HUES48 (cell line): ENCODE measurements around the gene TIGD3.
A peak's percentile ranks its signal among the peaks of the same experiment; 100 is the strongest.

Experiments used
- H3K27ac ChIP-seq: one replicate; pipeline ENCODE4 v1.7.0; 2013; ENCODE audit warnings: low read depth, low read length, inconsistent platforms
- H3K27me3 ChIP-seq: 2 replicates; pipeline ENCODE4 v1.6.1; 2013; ENCODE audit warnings: mild to moderate bottlenecking, low read length; ENCODE audit not compliant: control insufficient read depth, insufficient read depth
- H3K36me3 ChIP-seq: 2 replicates; pipeline ENCODE4 v1.6.1; 2013; ENCODE audit warnings: low read length; ENCODE audit not compliant: control insufficient read depth, insufficient read depth
- H3K4me1 ChIP-seq: 2 replicates; pipeline ENCODE4 v1.6.1; 2013; ENCODE audit warnings: mild to moderate bottlenecking, low read length; ENCODE audit not compliant: control insufficient read depth, insufficient read depth
- H3K4me3 ChIP-seq: 2 replicates; pipeline ENCODE4 v1.5.1; 2013; ENCODE audit warnings: mild to moderate bottlenecking, low read depth, low read length
- H3K9ac ChIP-seq: 2 replicates; pipeline ENCODE4 v1.6.1; 2013; ENCODE audit warnings: mild to moderate bottlenecking, low read depth, low read length, moderate library complexity
- H3K9me3 ChIP-seq: 2 replicates; pipeline ENCODE4 v1.6.1; 2013; ENCODE audit warnings: low read length; ENCODE audit not compliant: control insufficient read depth, insufficient read depth

TIGD3 gene

DNA sequence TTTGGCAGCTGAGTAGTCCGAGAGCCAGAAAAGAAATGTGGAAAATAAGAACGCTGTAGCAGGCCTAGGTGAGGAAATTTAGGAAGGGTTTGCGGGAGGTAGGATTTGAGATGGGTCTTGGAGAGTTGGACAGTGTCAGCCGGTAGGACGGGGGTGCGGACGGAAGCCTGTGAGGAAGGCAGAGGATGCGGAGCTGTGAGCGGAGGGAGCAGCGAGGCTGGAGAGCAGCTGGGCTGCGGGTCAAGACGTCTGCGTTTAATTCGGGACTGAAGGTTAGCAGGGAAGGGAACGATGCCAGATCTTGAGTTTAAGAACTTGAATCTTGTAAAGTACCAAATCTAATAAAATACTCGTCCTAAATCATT, 669 bp upstream of the TIGD3 start:
- no peaks in the 10 kb centered on the region for H3K9me3 ChIP-seq
- peaks cover 25% of the 10 kb centered on the region for H3K27me3 ChIP-seq
- peaks cover 37% of the 10 kb centered on the region for H3K36me3 ChIP-seq
- H3K4me3 ChIP-seq, result peak overlapping the region; percentile 97
- H3K4me1 ChIP-seq, result peaks cover 5% of the 10 kb centered on the region; the same call in 1 of the 2 replicates
- H3K27ac ChIP-seq, result peak overlapping the region; percentile 50
- H3K9ac ChIP-seq, result no peak overlapping the region

DNA sequence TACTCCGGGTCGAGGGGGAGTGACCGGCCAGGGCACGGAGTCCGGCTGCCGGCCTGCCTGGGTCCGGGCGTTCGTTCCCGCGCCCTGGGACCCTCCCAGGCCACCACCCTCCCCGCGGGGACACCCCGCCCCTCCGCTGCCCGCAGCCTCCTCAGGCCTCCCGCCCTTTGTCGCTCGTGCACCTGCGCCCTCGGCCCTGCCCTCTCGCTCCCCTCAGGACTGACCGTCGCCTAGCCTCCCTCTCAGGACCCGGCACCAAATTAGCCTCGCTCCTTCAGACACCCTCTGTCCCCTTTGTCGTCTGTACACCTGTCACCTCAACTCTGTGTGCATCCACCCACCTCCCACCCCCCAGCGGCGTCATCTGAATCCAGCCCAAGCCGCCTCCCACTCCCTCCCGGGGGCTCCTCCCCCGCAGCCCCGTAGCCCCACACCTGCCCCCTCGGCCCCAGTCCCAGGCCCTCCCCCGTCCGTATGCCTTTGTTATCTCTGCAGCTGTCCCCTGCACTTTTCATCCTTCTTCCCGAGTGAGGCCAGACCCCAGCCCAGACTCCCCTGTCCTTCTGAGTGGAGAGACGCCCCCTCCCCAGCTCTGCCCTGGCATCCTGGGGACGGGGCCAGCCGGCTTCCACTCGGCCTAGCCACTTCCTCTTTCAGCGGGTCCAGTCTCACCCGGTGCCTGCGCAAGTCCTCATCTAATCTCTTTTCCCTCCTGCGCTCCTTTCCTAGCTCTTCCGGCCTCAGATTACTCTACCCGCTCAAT, 643 bp downstream of the TIGD3 start:
- peaks cover 10% of the 10 kb centered on the region; the same call in 1 of the 2 replicates for H3K4me1 ChIP-seq
- no peaks in the 10 kb centered on the region for H3K9me3 ChIP-seq
- H3K4me3 ChIP-seq, result peak overlapping the region; percentile 97
- peaks cover 26% of the 10 kb centered on the region for H3K36me3 ChIP-seq
- no peak overlapping the region for H3K27ac ChIP-seq
- H3K27me3 ChIP-seq, result peaks cover 25% of the 10 kb centered on the region
- H3K9ac ChIP-seq, result no peak overlapping the region

DNA sequence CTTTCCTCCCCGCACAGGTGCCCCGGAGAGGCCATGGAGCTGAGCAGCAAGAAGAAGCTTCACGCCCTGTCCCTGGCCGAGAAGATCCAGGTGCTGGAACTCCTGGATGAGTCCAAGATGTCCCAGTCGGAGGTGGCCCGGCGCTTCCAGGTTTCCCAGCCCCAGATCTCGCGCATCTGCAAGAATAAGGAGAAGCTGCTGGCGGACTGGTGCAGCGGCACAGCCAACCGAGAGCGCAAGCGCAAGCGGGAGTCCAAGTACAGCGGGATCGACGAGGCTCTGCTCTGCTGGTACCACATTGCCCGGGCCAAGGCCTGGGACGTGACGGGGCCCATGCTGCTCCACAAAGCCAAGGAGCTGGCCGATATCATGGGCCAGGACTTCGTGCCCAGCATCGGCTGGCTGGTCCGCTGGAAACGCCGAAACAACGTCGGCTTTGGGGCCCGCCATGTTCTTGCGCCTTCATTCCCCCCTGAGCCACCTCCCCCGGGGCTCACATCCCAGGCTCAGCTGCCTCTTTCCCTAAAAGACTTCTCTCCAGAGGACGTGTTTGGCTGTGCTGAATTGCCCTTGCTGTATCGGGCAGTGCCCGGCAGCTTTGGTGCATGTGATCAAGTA, 1.3 kb downstream of the TIGD3 start:
- Histone ChIP-seq H3K36me3 (peaks cover 20% of the 10 kb centered on the region), H3K4me1 (peaks cover 10% of the 10 kb centered on the region; the same call in 1 of the 2 replicates), H3K27ac (no peak overlapping the region), H3K9me3 (no peaks in the 10 kb centered on the region), H3K27me3 (peaks cover 25% of the 10 kb centered on the region), H3K4me3 (peak overlapping the region; percentile 56), H3K9ac (no peak overlapping the region)

DNA sequence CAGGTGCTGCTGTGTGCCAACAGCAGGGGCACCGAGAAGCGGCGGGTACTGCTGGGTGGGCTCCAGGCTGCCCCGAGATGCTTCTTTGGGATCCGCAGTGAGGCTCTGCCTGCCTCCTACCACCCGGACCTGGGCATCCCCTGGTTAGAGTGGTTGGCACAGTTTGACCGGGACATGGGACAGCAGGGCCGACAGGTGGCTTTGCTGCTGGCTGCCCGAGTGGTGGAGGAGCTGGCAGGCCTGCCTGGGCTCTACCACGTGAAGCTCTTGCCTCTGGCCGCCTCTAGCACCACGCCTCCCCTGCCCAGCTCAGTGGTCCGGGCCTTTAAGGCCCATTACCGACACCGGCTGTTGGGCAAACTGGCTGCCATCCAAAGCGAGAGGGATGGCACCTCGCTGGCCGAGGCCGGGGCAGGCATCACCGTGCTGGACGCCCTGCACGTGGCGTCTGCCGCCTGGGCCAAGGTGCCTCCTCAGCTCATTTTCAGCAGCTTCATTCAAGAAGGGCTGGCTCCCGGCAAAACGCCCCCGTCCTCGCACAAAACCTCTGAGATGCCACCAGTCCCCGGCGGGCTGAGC, 1.9 kb downstream of the TIGD3 start:
- Histone ChIP-seq H3K4me3 (no peak overlapping the region), H3K27ac (no peak overlapping the region), H3K36me3 (peaks cover 14% of the 10 kb centered on the region), H3K9me3 (no peaks in the 10 kb centered on the region), H3K27me3 (peaks cover 25% of the 10 kb centered on the region), H3K9ac (no peak overlapping the region), H3K4me1 (peaks cover 10% of the 10 kb centered on the region; the same call in 1 of the 2 replicates)

DNA sequence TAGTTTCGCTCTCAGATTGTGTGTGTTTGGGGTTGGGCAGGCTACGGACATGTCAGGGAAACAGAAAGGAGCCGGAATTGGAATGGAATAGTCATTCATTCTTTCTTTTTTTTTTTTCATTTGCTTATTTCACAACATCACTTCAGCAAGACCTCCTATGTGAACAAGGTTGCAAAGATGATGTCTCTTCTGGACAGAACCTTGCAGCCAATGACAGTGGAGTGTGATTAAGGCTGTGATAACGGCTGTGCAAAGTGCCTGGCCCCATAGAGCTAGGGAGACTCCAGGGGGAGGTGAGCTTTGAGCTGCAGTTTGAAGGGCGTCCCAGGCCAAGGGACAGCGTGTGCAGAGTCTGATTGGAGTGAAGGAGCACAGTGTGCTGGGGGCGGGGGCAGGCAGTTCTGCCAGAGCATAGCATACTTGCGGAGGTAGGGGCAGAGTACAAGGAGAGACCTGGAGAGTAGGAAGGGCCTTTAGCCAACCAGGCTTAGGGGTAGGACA, 3.4 kb downstream of the TIGD3 start:
- H3K4me3 ChIP-seq, result no peak overlapping the region
- no peaks in the 10 kb centered on the region for H3K9me3 ChIP-seq
- H3K4me1 ChIP-seq, result peaks cover 10% of the 10 kb centered on the region; the same call in 1 of the 2 replicates
- H3K27me3 ChIP-seq, result peaks cover 25% of the 10 kb centered on the region
- H3K27ac ChIP-seq, result no peak overlapping the region
- no peaks in the 10 kb centered on the region for H3K36me3 ChIP-seq
- H3K9ac ChIP-seq, result no peak overlapping the region

DNA sequence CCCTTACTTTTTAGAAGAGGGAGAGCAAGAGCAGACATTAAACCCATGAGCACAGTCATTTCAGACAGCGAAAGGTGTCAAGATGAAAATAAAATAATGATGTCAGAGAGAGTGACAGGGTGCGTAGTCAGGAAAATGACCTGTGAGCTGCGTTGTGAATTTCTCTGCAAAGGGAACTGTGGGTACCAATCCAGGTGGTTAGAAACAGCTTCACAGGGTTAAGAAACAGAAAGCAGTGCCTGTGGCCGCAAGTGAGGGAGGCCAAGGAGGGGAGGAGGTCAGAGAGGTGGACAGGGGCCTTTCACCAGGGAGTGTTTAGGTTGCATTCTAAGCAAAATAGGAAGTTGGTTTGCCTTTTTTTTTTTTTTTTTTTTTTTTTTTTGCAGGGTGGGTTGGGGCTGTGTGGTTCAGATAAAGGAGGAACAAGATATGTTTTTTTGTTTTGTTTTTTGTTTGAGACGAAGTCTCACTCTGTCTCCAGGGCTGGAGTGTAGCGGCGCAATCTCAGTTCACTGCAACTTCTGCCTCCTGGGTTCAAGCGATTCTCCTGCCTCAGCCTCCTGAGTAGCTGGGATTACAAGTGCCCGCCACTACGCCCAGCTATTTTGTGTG, 7.9 kb downstream of the TIGD3 start:
- Histone ChIP-seq H3K9ac (no peak overlapping the region), H3K27ac (no peak overlapping the region), H3K4me1 (peaks cover 8% of the 10 kb centered on the region; the same call in 1 of the 2 replicates)

DNA sequence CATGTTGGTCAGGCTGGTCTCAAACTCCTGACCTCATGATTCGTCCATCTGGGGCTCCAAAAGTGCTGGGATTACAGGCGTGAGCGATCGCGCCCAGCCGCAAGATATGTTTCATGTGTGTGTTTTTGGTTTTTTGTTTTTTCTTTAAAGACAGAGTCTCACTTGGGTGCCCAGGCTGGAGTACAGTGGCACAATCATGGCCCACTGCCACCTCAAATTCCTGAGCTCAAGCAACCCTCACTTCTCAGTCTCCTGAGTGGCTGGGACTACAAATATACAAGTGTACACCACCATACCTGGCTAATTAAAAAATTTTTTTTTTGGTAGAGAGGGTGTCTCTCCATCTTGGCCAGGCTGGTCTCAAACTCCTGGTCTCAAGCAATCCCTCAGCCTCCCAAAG, 8.4 kb downstream of the TIGD3 start:
- Histone ChIP-seq H3K9me3 (no peaks in the 10 kb centered on the region), H3K27ac (no peak overlapping the region), H3K9ac (no peak overlapping the region), H3K4me1 (peaks cover 8% of the 10 kb centered on the region; the same call in 1 of the 2 replicates), H3K27me3 (no peaks in the 10 kb centered on the region), H3K4me3 (no peak overlapping the region), H3K36me3 (no peaks in the 10 kb centered on the region)

More for the DNA sequence above, 7.9 kb downstream of the TIGD3 start:
- no peaks in the 10 kb centered on the region for H3K36me3 ChIP-seq
- H3K4me3 ChIP-seq, result no peak overlapping the region
- H3K9me3 ChIP-seq, result no peaks in the 10 kb centered on the region
- peaks cover 4% of the 10 kb centered on the region; the same call in 1 of the 2 replicates for H3K27me3 ChIP-seq

DNA sequence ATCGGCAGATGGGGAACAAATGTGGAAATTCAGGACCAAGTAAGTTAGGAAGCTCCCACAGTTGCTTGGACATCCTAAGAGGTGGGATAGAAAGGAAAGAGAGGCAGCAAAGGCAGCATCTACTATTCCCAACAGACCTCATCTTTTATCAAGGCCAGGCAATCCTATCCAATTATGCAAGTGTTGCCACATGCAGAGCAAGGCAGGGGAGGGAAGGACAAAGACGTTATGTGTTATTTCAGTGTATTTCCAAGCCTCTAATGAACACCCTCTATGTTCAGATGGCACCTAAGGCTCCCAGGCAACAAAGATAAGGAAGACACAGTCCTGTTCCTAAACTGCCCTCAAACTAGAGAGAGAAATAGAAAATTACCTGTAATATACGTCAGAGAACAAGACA, 9.2 kb downstream of the TIGD3 start:
- H3K27me3 ChIP-seq, result no peaks in the 10 kb centered on the region
- no peak overlapping the region for H3K27ac ChIP-seq
- H3K9ac ChIP-seq, result no peak overlapping the region
- H3K9me3 ChIP-seq, result no peaks in the 10 kb centered on the region
- H3K36me3 ChIP-seq, result no peaks in the 10 kb centered on the region
- peaks cover 8% of the 10 kb centered on the region; the same call in 1 of the 2 replicates for H3K4me1 ChIP-seq
- no peak overlapping the region for H3K4me3 ChIP-seq

DNA sequence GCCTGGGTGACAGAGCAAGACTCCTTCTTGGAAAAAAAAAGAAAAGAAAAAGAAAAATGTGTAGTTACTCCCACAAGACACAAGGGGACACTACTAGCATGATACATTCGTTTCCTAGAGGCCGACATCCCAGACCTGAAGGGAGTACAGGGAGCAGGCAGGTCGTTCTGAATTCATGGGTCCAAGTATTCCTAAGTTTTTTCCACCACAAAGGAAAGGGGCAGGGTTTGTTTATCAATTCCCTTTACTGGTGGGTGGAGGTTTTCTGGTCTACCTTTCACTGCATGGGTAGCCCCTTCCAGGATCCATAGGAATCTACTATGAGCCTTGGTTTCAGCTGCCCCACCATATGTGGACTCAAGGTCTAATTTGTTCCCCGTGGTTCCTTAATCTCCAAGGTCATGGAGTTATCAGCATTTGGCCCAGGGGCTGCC, 11.8 kb downstream of the TIGD3 start:
- H3K9ac ChIP-seq, result no peak overlapping the region
- H3K9me3 ChIP-seq, result no peaks in the 10 kb centered on the region
- H3K4me1 ChIP-seq, result peaks cover 4% of the 10 kb centered on the region; the same call in 1 of the 2 replicates
- H3K4me3 ChIP-seq, result no peak overlapping the region
- H3K27me3 ChIP-seq, result no peaks in the 10 kb centered on the region
- H3K36me3 ChIP-seq, result no peaks in the 10 kb centered on the region
- no peak overlapping the region for H3K27ac ChIP-seq

DNA sequence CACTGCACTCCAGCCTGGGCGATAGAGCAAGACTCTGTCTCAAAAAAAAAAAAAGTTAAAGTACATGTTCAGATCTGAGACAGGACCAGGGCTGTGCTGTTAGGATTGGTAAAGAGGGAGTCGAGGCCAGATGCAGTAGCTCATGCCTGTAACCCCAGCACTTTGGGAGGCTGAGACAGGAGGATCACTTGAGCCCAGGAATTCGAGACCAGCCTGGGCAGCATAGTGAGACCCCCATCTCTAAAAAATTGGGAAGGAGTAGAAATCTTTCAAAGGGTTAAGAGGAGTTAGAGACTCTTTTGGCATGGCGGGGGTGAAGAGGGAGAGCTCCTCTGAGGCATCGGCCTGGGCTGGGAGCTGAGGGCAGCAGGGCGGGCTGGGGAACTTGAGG, 16.1 kb downstream of the TIGD3 start:
- H3K27me3 ChIP-seq, result no peaks in the 10 kb centered on the region; the same call in 1 of the 2 replicates
- H3K9me3 ChIP-seq, result no peaks in the 10 kb centered on the region
- peaks cover 4% of the 10 kb centered on the region; the same call in 1 of the 2 replicates for H3K4me1 ChIP-seq
- no peak overlapping the region for H3K9ac ChIP-seq
- H3K27ac ChIP-seq, result peak overlapping the region; percentile 1
- H3K4me3 ChIP-seq, result no peak overlapping the region
- no peaks in the 10 kb centered on the region for H3K36me3 ChIP-seq
